GM10847 (cell line): ENCODE results near the gene FANCC.

Experiments
- POLR2A ChIP-seq: IDR thresholded peaks from 2 replicates; pipeline ENCODE4 v1.6.1; 2011; ENCODE audit not compliant: insufficient read length; ENCODE audit errors: extremely low read depth

The FANCC gene

DNA sequence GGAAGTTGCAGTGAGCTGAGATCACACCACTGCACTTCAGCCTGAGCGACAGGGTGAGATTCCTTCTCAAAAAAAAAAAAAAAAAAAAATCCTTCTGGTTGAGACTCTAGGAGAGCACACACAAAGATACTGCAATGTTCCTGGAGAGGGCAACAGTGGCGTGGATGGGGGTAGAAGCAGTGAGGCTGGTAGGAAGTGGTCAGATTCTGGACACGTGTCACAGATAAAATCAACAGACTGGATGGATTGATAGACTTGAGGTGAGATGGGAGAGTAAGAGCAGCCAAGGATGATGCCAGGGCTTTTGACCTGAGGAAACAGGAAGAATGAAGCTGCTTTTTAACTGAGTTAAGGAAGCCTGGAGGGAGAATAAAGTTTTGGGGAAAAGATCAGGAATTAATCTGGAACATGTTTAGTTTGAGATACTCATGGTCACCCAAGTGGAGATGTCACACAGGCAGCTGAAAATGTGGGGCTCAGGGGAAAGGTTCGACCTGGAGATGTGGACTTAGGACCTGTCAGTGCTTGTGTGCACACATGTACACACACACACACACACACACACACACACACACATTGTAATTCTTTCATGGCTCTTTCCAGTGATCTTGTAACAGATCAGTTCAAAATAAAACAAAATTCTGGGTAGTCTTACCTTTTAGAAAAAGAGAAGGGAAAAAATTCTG is 88.1 kb downstream of the FANCC start:
- TF ChIP-seq POLR2A, result no peak

DNA sequence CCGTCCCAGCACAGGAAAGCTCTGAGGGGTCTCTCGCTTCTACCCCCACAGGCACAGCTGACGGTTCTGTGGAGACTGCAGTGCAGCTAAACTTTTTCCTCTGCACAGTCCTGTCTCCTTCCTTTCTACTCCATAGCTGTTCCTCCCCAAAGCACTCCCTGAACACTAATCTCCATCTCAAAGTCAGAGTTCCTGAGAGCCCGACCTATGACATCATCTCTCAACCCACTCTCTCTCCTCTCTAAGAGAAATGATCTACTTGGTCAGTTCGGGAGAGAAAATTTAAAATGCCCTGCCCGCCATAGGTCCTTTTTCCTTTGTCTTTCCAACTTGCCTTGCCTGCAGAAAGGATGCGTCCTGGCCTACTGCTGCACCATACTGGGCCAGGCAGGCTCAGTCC is 90.6 kb downstream of the FANCC start:
- TF ChIP-seq POLR2A, result no peak

DNA sequence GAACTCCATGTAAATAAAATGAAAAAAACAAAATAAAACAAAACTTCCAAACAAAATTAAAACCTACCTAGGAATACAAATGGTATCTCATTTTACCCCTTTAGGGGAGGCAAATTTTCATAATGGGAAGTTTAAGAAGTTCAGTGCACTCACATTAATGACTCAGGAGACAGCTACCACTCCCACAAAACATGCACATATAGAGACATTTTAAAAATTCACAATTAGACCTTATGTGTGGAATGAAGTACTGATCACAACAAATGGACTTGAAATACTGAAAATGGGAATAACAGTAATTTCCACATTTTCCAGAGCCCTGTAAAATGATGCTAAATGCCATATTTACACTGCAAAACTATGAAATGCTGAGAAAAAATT is 91.8 kb downstream of the FANCC start:
- TF ChIP-seq POLR2A, result no peak

DNA sequence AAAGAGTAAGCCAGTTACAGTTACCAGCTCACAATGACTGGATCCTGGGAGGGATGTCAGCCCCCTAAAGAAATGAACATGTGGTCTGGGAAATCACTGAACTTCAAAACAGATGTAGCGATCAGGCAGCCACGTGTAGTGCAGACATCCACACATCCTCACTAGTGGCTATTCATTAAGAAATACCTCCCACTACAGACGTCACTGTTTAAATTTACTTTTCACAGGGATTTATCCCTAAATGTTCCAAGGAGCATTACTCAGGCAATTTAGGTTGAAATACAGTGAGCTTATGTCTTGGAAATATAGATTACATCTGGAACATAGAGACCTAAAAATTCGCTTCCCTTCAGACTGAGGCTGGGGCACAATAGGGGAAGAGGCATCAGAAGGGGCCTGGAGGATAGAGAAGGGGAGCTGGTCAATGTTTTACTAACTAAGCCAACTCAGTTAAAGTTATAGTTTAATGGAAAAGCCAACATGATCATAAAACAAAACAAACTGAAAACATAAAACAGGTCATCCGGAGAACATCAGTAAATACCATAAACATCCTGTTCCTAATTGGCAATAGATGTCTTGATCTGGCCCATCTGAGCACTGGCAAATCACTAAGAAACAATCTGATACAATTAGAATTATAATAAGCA is 92.3 kb downstream of the FANCC start:
- no peak for TF ChIP-seq POLR2A

DNA sequence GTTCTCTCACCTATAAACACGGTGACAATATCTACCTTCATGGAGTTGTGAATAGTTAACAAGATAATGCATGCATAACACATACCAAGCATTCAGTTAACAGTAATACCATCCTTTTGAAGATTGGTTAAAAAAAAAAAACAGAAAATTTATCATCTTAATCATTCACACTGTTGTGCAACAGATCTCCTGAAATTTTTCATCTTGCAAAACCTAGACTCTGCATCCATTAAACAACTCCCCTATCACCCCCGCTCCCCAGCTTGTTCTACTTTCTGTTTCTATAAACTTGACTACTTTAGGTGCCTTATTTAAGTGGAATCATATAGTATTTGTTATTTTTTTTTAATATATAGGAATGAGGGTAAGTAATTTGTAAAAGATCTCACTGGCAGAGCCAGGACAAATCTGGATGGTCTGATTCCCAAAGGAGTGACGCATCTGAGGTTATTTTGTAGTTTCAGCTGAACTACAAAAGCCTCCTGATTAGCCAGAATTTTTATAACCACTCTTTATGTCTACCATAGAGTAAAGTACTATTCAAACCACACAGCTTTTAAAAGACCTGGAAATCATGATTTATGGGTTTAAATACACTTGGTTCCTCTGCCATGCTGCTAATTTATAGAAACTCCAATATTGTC is 93.0 kb downstream of the FANCC start:
- TF ChIP-seq POLR2A, result no peak

DNA sequence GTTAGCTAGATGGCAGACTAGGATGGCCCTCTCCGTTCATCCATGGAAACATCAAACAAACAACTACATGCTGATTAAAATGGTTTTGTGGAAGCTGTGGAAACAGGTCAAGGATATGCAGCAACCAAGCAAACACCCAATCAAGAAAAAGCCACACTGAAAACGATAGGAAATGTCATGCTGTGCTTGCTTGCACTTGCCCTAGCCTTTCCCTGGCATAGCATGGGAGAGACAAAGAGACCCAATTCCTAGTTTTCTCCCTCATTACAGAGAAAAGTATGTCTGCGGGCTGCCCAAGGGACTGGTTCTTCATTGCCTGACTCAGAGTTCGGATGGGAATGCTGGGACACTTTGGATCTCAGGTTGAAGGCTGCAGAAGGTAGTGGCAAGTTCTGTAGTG is 98.7 kb downstream of the FANCC start:
- no peak for TF ChIP-seq POLR2A

DNA sequence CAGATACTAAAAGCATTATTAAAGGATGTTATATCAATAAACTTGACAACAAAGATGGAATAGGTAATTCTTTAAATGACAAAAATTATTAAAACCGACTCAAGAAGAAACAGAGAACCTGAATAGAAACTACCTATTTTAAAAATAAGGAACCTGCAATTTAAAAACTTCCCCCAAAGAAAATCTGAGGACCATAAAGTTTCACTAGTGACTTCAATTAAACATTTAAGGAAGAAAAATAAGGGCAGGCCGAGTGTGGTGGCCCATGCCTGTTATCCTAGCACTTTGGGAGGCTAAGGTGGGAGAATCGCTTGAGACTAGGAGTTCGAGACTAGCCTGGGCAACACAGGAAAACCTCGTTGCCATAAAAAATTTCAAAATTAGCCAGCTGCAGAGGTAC is 99.6 kb downstream of the FANCC start:
- TF ChIP-seq POLR2A, result no peak

DNA sequence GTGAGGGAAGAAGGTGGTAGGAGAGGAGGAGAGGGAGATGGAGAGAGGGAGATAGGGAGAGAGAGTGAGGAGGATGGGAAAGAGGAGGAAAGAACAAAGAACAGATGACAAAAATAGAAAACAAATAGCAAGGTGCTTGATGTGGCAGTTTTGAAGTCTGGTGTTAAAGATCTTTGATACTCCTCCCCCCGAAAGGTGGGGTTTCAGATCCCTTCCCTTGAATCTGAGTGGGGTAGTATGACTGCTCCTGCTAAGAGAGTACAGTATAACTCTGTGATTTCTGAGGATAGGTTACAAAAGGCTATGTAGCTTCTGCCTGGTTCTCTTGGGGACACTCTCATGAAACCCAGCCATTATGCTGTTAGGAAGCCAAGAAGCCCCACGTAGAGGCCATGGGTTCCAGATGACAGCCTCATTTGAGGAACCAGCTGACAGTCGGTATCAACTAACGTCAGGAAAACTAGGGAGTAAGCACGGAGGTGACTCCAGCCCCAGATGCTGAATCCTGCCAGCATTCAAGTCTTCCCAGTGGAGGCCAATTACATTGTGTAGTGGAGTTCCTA is 102.1 kb downstream of the FANCC start:
- no peak for TF ChIP-seq POLR2A

DNA sequence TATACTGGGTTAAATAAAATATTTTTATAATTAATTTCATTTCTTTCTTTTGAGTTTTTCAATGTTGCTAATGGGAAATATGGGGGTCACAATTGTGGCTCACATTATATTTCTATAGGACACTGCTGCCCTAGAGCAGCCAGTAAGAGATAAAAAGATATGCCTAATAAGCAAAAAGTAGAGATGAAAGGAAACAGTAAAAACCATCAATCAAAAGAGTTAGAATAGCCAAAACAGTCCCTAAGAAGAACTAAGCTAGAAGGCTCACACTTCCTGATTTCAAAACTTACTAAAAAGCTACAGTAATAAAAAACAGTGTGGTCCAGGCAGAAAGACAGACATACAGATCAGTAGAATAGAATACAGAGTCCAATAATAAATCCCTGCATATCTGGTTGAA is 104.4 kb downstream of the FANCC start:
- no peak for TF ChIP-seq POLR2A

DNA sequence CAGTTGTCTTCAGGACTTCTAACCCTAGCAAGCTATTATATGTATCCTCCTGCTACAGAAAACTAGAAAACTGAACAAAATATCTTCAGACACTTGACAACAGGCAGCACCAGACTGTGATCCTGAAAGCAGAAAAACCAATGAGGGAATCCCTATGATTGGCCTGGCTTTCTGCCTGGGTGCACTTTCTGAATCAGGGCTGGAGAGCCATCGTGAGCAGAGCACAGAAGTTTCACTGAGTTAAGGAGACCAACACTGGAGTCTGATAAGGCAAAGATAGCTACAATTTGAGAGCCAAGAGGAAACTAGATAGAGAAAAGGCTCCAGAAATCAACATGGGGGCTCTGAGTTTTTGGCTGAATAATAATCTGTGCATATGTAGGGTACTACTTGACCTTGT is 106.5 kb downstream of the FANCC start:
- no peak for TF ChIP-seq POLR2A

DNA sequence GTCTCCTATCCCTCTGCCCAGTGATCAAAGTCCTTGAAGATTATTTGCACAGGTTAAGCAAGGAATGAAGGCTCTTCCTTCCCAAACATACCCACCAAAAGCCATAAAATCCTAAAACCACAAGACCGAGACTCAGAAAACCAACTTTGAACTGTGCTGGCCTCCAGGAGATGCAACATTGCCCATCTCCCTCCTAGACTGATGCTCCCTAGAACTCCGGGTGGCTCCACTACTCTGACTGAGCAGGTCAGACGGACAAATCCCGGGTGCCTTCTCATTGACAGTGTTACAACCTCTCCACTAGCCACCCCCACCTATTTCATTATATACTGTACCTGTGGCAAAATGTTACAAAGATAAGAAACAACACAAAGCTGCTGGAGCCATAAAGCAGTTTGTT is 110.1 kb downstream of the FANCC start:
- no peak for TF ChIP-seq POLR2A

DNA sequence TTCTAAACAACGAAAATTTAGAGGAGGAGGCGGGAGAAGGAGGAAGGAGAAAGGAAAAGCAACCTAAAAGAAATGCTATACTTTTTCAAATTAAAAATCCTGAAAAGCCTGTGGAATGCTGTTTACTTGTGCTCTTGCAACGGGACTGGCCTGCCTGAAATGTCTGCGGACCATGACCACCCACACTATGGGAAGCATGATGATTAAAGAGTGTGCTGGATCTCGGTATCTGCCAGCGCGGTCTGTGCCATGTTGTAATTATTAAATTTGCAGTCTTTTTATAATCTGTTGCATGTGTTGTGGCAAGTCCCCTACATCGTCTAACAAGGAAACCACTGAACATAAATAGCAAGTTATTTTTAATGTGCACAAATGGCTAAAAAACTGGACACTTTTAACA is 111.4 kb downstream of the FANCC start:
- no peak for TF ChIP-seq POLR2A

DNA sequence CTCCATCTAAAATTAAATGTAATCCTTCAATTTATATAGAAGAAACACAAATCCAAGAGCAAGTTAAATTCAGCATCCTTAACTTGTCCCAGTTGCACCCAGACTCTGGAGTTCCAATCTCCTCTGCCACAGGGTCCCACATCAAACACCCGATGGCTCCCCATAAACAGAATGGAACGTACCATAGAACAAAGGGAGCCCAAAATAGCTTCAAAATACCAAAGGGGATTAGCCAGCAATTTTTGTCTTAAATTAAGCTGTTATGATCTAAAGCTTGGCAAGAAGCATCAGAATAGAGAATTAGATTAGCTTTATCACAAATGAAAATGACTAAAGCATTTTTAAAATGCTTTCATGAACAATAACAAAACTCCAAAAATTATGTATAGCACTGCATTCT is 112.8 kb downstream of the FANCC start:
- no peak for TF ChIP-seq POLR2A

DNA sequence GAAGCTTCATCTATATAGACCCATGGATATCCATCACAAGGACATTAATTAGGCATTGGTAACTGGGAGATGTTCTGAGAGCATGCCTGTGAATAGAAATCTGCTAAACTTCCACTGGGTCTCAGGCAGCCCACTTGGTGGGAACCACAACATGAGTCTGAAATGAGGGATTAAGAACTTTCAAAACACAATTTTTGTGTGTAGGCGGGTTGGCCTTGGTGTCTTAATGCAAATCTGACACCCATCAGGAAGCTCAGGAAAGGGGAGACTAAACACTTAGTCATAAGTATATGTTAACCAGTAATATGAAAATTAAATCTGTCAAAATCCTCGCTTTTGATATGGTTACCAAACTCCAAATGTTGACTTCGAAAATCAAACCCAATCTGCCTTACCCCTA is 113.2 kb downstream of the FANCC start:
- TF ChIP-seq POLR2A, result no peak

DNA sequence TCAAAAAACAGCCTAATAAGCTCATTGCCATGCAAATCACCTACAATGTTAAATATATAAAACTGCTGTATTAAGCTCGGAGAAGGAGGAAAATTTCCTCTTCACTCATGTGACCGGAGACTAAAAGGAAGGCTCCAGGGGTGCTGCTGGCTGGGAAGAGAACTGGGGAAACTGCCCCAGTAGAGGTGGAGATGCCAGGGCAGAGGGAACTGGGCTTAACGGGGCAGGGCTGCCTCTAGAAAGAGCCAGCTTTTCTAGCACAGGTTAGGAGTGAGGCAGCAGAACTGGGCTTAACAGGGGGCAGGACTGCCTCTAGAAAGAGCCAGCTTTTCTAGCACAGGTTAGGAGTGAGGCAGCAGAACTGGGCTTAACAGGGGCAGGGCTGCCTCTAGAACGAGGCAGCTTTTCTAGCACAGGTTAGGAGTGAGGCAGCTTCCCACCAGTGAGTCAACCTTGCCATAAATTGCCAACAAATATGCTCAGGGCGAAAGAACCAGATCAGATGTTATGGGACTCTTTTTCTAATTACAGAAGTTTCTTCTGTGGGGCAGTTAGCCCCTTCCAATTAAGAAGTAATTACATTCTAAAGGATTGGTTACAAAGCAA is 115.3 kb downstream of the FANCC start:
- no peak for TF ChIP-seq POLR2A

DNA sequence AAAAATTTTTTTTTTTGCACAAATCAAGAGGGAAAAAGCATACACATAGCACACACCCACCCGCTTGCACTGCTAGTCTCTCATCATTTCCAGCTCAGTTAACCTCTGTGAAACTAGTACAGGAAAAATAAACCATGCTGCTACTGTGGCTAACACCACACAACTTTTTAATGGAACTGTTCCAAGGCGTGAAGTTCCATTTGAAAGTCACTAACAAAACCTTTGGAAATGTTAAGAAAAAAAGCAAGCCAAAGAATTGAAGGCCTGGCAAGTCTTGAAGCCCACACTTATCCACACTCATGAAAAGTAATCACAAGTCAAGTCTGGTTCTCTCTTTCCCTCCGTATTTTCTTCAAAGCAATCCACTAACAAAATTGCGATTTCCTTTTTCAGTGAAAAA is 116.3 kb downstream of the FANCC start:
- TF ChIP-seq POLR2A, result no peak
